Mesenteric fat pad (tissue), 1 donor: ENCODE data around the gene PROX2. TPM values are rescaled to one million over a fixed set of nuclear protein-coding genes. Genes with fewer than 3 reads are reported as not detected.

Experiments
- DNase-seq: peaks from one replicate; pipeline ENCODE4 v3.0.0-alpha.2; 2020; ENCODE audit warnings: low spot score
- total RNA-seq: library from RNA; stranded (reverse); fragmentation: NEBNext Ultra II Directional; extraction: Animal tissue kit (Norgen Biotek cat#: 25700); gene quantifications from one replicate; pipeline ENCODE4 v1.2.1, GENCODE V29; 2021
- donor health status: DM: yes; HTN: yes; CAD: no.

Gene PROX2
- total RNA-seq, 1 donor from 2014 or later: not detected

GRCh38 chr14:74846968-74847665 lies 28.8 kb downstream of the PROX2 start:
- no peak for DNase-seq

DNA sequence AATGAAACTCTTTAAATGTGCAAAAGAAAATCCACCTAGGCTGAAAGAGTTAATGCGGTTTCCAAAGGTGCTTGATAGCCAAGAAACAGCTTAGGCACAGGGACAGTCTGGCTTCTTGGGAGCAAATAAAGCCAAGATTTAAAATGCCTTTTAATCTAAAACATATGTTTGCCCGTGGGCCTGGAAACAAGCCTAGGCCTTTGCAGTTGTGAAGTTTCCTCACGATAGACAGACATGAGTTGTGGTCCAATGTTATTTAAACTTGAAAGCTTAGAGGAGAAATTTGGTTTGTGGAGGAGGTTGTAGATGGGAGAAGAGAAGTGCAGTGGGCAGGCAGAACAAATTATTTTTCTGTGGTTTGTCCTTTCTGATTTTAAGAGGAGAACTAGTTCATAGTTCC lies 29.8 kb downstream of the PROX2 start:
- no peak for DNase-seq

GRCh38 chr14:74843653-74844052 lies 32.3 kb downstream of the PROX2 start:
- DNase-seq: no peak

- no peak for DNase-seq
Measured at GRCh38 chr14:74841230-74842207, 34.4 kb downstream of the PROX2 start.

GRCh38 chr14:74840603-74841030 lies 35.3 kb downstream of the PROX2 start:
- DNase-seq: no peak

DNA sequence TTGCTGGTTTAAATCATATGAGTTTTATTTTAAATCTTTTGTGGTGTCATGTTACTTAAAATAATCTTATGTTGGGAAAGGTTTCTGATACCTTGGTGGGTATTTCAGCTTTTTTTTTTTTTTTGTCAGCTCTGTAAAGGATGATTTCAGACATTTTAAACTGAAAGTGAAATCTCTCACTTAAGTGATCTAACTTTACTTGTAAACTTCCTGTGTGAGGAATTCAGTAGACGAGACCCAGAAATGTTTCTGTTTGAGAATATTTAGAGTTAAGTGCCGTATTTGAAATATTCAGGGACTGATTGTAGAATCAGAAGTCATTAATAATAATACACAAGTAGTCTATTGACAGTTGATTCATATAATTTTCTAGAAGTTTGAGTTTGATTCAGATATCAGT lies 37.8 kb downstream of the PROX2 start:
- no peak for DNase-seq

GRCh38 chr14:74836251-74836960 lies 39.5 kb downstream of the PROX2 start:
- DNase-seq: no peak

- DNase-seq: no peak
Measured at GRCh38 chr14:74835645-74836250, 40.2 kb downstream of the PROX2 start.

- no peak for DNase-seq
Measured at GRCh38 chr14:74834692-74835392, 41.1 kb downstream of the PROX2 start.

DNA sequence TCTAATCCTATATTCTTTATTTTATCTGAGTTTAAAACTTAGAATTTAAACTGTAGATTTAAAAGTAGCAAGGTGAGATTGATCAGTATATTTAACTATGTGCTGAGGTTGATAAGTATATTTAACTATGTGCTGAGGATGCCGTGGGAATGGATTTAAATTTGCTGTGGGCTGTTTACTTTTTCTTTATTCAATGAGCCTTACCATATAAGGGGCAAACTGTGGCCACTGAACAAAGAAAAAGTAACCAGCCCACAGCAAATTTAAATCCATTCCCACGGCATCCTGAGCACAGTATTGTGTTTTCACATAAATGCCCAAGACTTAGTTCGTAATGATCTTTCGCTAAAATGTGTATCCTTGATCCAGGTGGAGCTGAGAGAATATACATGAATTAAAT lies 43.1 kb downstream of the PROX2 start:
- no peak for DNase-seq

DNA sequence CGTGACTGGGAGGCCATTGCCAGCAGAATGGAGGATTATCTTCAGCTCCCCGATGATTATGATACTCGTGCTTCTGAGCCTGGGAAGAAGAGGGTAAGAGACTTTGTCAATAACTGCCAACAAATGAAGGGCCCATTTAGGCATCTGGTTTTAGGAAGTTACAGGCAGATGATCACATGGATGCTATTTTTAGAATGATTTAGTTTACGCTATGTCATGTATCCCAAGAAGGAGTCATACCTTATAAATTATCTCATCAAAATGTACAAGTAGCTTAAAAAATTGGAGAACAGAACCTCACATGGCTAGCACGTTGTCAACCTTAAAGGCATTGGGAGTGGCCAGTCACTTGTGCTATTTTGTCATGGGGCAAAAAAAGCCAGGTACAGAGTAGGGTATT lies 46.7 kb downstream of the PROX2 start:
- DNase-seq: no peak

- DNase-seq: no peak
Measured at GRCh38 chr14:74826574-74826973, 49.4 kb downstream of the PROX2 start.

Other genes starting within 250 kb of the PROX2 start
- 31.9 TPM for gene AREL1, start 163.1 kb downstream of the PROX2 start, total RNA-seq
- gene FCF1, start 163.0 kb downstream of the PROX2 start, total RNA-seq: 37.6 TPM
- gene YLPM1, start 112.8 kb downstream of the PROX2 start, total RNA-seq: 51.4 TPM
- gene DLST, start 5.8 kb upstream of the PROX2 start, total RNA-seq: 143 TPM
- gene RPS6KL1, start 47.1 kb upstream of the PROX2 start, total RNA-seq: 23.6 TPM
- gene PGF, start 79.5 kb upstream of the PROX2 start, total RNA-seq: 2.9 TPM
- 33.2 TPM for gene EIF2B2, start 126.8 kb upstream of the PROX2 start, total RNA-seq
- gene MLH3, start 175.3 kb upstream of the PROX2 start, total RNA-seq: 27.9 TPM
- 9.1 TPM for gene ACYP1, start 187.9 kb upstream of the PROX2 start, total RNA-seq
- gene ZC2HC1C, start 193.5 kb upstream of the PROX2 start, total RNA-seq: 3.1 TPM